GM04504 (cell line): ENCODE measurements around the gene MYO1H.
A peak's percentile ranks its signal among the peaks of the same experiment; 100 is the strongest.
"Not testable (repeated sequence)": the region's sequence is repeated elsewhere in the genome, so short reads cannot be mapped to it uniquely, and the experiment has no call there.

Source experiments
- DNase-seq: peaks from one replicate; pipeline ENCODE4 v3.0.0-alpha.2; 2012; ENCODE audit warnings: low read depth

MYO1H gene

DNA sequence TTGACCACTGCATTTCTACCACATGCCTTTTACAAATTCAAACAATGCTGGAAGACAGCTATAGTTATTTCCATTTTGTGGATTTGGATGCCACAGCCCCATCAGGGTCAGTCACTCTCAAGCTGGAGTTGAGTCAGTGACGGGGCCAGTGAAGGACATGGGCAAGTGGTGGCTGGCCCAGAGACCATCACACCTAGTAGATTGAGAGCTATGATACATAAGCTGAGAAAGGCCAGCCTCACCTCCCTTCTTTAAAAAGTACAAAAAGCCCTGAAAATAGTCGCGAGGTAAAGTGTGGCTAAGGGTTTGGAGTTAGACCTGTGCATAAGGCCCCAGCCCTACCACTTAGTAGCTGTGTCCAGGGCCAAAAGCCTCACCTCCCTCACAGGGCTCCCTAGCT lies 125.3 kb downstream of the MYO1H start:
- no peak for DNase-seq

DNA sequence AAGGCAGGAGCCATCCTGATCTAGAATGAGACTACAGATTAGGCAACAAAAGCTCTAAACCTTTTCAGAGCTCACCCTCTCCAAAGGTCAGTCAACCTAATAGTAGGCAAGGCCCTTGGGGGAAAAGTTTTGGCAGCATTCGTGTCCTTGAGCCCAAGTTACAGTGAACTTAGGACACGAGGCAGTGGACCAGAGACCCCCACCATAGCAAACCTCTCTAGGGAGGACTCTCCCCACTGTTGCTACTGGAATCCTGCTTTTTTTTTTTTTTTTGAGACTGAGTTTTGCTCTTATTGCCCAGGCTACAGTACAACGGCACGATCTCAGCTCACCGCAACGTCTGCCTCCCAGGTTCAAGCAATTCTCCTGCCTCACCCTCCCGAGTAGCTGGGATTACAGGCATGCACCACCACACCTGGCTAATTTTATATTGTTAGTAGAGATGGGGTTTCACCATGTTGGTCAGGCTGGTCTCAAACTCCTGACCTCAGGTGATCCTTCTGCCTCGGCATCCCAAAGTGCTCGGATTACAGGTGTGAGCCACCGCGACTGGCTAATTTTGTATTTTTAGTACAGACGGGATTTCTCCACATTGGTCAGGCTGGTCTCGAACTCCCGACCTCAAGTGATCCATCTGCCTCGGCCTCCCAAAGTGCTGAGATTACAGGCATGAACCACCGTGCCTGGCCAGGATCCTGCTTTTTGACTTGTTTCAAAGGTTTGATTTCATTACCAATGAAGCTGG lies 126.0 kb downstream of the MYO1H start:
- not testable (repeated sequence) for DNase-seq

DNA sequence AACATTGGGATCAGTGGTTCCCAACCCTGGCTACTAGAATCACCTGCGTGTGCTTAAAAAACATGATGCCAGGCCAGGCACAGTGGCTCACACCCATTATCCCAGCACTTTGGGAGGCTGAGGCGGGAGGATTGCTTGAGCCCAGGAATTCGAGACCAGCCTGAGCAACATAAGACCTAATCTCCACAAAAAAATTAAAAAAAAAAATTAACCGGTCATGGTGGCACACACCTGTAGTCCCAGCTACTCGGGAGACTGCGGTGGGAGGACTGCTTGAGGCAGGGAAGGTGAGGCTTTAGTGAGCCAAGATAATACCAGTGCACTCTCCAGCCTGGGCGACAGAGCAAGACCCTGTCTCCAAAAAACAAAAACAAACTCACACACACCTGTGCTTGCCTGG lies 127.4 kb downstream of the MYO1H start:
- no peak for DNase-seq

DNA sequence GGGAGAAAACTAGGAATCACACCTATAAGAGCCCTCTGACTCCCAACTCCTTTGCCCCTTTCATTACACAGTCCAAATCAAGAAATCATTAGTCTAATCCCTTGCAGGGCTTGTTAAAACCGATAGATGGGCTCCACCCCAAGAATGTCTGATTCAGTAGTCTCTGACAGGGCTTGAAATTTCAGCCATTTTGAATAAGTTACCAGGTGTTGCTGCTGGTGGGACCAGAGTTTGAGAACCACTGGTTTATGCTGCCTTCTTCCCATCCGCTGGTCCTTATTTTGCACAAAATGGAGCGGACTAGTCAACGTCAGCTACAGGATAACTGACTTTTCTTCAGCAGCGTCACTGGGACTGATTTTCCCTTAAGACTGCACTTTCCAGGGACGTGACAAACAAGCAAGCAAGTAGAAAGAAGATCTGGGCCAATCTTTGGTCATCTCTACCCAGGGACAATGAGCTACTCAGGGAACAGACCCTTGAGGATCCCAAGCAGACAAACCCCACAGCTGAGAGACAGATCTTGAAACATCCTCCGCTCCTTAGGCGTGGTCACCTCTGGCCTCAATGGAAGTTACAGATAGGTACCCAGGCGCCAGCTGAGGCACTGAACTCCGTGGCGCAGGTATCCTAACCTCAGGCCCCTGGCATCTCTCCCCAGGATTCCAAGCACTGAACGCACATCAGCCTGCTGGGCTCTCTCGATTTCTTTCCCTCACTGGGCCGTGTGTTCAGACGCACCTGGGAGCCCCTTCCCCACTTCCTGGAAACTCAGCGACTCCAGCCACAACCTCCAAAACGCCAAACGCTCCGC lies 128.5 kb downstream of the MYO1H start:
- DNase-seq = no peak

DNA sequence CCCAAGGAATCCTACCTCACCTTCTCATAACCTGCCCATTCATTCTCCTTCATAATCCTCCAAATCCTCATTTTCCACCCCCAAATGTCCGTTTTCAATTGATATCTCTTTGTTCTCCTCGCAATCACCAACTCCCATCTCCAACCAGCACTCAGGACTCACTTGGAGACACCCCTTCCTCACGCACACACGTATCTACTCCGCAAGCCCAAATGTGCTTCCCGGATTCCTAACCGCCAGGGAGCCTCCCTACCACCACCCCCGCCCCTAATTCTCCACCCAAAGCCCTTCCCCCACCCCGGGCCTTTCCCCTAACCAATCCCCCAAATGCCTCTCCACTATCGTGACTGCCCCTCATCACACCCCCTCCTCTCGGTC lies 129.1 kb downstream of the MYO1H start:
- DNase-seq = no peak

DNA sequence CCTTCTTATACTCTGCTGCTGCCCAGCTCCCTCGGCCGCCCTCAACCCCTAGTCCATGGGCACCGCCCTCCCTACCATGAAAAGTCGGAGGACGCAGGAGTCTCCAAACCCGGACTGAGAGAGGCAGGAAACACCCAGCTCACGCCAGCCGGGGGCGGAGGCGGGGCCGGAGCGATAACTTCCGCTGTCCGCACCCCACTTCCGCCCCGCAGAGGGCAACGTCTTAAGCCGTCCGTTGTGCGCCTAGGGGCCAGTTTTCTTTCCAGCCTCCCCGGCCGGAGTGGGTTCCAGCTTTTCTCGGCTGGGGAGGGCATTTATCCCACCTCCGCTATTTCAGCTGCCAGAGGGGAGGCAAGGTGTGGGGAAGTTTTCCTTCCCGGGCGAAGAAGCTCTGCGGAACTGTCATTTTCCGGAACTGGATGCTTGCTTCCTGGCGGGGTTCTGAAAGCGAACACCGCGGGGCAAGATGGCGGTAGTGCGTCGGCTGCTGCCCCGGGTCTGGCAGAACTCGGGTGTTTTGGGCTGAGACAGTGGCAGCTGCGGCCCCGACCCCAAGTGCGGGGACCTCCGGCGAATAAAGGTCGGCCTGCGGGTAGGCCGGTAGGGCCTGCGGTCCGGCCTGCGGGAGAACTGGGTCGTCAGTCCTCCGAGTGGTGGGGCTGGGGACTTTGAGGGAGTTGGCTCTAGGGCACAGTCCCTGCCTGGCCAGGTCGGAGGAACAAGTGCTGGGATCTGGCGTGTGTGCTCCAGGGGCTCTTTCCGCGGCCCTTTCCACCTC lies 129.7 kb downstream of the MYO1H start, which contains the start of the genes KCTD10 and UBE3B:
TSS of gene KCTD10 (minus strand) at position 116 of the 778 bp plus-strand sequence. CDS start at position 78, 38 bp downstream.
TSS of gene UBE3B (plus strand) at position 450 of the 778 bp plus-strand sequence. CDS start 5,918 bp downstream, outside the sequence.
- DNase-seq = peak; percentile 80

DNA sequence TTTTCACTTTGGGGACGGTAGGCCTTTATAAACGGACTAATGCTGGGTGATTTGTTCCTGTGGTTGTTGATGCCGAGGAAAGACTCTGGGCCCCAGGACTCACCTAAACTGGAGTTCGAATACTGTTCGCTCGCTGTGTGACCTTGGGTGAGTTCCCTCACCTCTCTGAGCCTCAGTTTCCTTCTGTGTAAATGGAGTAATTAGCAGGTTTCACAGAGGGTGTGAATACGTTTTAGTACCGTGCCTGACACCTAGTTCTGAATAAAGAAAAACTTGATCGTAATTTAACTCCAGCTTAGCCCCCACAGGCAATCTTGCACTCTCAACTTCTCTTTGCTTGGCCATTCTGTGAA lies 130.2 kb downstream of the MYO1H start:
- DNase-seq = no peak

DNA sequence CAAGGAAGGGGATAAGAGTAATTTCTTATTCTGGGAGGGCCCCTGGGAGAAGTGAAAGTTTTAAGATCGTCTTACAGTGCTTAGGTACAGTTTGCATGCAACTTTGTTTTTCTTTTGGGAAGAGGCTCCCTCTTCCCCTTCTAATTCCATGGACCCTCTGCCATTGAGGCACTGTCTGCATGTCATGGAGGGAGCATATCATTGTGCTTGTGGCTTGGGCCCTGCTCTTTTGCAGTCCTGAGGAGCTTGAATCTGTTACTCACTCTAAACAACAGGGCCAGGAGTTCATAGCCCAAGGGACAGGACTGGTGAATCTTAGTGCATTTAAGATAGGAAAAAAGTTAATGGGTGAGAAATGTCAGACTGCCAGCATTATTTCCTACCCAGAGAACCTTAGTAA lies 132.1 kb downstream of the MYO1H start:
- DNase-seq = no peak

DNA sequence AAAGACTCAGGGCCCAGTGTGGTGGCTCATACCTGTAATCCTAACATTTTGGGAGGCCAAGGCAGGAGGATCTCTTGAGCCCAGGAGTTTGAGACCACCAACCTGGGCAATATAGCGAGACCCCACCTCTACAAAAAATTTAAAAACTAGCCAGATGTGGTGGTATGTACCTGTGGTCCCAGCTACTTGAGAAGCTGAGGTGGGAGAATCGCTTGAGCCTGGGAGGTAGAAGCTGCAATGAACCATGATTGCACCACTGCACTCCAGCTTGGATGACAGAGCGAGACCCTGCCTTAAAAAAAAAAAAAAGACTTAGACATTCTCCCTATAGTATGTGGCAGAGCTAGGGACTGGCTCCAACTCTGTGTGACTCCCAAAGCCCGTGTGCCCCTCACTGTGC lies 132.7 kb downstream of the MYO1H start:
- DNase-seq = no peak

DNA sequence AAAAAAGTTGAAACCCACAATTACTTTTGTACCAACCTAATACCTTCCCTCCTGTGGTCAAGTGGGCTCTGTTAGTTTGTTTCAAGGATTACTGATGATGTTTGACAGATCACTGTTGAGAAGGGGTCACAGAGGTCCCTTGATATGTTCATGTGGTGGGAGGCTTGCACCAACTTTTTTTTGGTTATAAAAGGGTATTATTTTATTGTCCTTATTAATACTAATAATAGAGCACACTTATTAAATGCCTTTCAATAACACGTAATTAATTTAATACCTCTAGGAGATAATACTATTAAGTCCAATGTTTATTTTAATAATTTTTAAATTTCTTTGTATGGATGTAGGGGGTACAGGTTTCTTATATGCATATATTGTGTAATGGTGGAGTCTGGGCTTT lies 134.2 kb downstream of the MYO1H start:
- DNase-seq = no peak

DNA sequence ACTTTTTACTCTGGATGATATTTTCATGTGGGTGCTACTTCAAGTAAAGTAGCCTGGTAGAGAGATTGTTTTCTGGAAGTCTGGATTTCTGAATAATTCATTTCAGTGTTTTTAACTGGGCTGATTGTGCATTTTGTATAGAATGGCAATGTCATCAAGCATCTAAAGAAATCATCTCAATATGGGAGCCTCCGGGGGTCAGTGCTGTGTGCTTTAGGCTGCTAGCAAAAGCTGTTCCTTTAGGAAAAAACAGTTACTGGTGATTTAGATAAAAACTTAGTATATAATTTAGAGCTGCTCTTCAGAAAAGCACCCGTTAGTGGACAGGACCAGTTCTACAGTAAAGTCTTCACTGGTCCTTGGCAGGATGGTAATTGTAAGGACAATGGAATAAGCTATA lies 134.8 kb downstream of the MYO1H start:
- DNase-seq = no peak

DNA sequence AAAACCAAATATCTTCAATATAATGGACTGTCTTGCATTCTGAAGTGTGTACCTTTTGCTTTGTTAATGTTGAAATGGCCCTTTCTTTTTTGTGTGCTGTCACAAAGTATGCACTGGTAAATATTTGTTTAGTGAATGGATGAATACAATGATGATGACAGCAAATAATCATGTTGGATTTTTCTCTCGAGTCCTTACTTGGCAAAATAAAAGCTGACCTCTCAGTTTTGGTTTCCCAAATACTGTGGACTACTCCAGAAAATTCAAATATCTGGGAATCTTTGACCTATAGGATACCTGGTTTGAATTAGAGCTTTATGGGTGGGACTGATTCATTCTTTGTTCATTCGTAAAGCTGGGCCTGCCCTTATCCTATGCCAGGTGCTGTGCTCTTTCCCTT lies 135.2 kb downstream of the MYO1H start:
- no peak for DNase-seq

DNA sequence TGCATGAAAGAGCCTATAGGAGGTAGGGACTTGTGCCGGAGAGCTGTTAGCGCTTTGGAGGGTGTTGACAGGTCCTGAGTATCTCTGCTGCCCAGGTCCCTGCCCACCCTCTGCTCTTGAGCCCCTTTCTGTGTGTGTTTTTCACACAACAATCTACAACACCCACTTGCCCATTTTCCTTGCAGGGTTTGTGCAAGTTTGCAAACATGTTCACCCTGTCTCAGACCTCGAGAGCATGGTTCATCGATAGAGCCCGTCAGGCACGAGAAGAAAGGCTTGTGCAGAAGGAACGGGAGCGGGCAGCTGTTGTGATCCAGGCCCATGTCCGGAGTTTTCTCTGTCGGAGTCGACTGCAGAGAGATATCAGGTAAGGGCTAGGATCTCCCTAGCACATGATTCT lies 135.6 kb downstream of the MYO1H start:
- DNase-seq = no peak

DNA sequence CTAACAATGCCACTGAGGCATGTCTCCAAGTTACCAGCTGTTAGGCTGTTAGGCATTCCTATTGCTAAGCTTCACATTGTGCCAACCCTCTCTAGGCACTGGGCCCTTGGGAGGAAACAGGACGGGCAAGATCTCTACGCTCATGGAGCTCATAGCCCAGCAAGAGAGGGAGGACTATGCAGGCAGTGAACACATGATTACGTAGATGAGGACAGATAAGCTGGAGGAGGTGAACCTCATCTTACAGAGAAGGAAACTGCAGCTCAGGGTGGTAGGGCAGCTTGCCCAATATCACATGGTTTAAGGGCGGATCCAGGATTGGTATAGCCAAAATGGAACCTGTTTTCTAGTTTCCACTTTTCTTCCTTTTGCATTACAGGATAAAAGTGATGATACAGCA lies 137.5 kb downstream of the MYO1H start:
- DNase-seq = no peak

DNA sequence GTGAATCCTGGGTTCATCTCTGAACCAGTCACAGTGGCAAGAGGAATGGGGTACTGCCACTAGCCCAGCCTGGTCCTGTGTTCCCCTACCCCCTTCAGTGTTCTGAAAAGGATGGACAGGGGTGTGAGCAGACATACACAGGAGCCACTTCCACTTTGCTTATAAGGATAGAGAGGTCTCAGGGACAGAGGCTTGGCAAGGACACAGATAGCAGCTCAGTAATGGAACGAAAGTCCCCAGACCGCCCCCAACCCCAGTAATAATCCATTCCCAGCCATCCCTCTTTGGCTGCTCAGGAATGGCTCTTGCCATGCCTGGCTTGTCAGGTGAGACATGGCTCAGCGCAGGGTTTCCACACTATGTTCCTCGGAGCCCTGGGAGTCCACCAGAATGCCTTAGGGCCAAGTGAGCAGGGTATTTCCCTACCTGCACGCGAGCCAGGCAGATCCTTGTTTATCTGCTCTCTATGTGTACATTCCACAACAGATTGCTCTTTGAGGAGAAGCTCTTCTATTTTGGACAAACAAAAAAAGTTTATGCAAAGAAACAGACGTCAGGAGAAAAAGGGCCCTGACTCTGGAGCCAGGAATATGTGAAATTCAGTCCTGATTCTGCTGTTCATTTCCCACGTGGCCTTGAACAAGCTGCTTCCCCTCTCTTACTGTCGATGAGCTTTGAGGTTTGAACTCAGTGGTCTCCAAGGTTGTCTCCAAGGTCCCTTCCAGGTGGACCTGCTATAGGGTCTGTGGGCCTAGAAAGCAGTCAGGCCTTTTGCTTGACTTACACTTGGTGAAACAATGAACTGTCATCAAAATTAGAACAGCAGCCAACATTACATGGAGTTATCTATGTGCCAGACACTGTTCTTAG lies 139.7 kb downstream of the MYO1H start:
- DNase-seq = no peak

DNA sequence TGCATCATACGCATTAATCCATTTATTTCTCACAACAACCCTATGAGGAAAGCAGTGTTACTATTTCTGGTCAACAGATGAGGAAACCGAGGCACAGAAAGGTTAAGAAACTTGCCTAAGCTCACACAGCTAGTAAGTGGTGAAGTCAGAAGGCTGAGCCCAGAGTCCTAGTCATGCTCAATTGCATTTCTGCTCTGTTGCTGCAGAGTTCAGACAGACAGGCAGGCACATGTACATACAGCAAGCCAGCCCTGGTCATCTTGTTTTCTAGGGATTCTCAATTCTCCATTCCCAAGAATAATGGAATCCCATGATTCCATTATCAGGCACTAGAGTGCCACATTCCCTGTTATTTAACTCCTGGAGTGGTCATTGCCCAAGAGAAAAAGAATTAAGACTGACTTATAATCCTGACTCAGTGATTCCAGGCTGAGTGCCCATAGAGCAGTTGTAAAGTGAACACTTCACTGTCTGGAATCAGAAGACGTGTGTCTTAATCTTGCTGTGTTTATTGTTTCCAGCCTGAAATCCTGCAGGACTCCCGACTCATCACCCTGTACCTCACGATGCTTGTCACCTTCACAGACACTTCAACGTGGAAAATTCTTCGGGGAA lies 140.5 kb downstream of the MYO1H start:
- DNase-seq = peak; percentile 42

DNA sequence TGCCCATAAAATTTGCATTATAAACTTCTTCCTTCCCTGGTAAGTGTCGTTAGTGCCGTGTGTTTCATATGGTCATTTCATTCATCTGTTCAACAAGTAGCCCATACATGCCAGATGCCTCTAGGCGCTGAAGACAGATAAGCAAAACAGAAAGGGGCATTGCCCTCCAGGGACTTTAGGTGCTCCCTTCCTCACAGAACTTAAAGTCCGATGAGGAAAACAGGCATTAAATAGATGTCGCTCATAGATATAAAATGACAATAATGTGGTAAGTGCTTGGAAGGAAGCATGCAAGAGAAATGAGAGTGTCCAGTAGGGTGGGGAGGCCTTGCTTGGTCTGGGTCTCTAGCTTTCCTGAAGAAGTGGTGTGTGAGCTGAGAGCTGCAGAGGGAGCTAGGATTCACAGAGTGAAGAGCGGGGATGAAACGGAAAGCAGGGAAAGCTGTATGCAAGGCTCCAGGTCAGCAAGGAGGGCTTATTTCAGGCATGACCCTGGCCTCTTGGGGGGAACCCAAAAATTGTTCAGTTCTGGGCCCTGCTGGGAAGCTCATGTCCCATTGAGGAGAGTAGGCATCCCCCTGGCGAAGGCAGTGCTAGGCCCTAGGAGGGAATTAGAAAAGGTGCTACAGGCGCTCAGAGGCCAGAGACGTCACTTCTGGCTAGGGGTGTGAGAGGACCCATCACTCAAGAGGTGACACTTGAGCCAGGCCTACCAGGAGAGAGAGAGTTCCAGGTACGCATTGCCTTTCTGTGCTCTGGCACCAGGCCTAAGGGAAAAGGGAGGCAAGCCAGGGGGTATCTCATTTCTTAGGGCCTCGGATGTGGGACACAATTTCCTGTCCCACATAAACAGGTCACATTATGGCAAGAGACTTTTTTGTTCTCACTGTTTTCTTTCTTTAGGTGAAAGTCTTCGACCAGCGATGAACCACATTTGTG lies 141.6 kb downstream of the MYO1H start:
- no peak for DNase-seq

DNA sequence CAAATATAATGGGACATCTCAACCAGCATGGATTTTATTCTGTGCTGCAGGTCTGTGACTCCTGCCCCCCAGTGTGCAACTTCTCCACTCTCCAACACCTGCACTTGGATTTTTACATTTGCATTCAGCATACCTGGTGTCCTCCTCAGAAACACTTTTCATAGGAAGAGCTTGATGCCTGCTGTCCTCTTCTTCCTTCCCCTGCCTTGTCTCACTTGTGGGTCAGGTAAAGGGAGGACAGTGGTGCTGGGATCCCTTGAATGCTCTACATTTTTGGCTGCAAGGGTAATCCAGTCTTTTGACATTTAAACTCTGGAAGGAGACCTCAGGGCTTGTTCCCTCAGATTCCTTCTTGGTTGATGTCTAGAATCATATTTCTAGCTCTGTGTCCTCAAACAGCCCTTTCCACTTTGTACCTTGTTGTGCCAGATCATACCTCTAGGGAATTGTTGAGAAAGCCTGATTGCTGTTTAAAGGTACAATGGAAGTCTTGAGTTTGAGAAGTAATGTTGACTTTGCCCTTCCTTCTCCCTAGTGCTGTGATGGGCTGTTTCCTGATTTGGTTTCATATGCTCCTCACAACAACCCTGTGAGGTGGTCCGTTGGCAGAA lies 142.4 kb downstream of the MYO1H start:
- DNase-seq = no peak

DNA sequence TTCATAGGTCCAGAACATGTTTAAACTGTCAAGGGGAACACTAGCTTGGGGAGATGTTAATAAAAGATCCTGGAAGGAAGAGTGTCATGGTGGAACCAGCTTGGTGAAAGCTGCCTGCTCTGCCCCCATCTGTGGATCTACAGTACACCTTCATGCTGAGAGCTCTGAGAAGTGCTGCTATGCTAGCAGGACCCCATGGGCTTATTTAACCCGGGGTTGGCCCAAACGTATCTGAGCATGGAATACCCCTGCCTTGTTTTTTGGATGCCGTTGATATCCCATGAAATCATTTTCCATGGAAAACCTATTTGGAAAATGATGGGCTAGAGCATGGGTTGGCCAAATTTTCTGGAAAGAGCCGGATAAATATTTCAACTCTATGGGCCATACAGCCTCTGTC lies 144.0 kb downstream of the MYO1H start:
- DNase-seq = no peak

DNA sequence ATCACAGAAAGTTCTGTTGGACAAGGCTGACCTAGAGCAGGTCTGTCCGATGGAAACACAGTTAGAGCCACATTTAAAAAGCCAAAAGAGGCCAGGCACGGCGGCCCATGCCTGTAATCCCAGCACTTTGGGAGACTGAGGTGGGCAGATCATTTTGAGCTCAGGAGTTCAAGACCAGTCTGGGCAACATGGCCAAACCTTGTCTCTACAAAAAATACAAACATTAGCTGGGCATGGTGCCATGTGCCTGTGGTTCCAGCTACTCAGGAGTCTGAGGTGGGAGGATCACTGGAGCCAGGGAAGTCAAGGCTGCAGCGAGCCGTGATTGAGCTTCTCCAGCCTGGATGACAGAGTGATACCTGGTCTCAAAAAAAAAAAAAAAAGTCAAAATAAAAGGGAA lies 144.7 kb downstream of the MYO1H start:
- DNase-seq = no peak
